GM13977 (cell line): Measurements from ENCODE around the gene XRCC4.

ENCODE experiments used
- DNase-seq: peaks from one replicate; pipeline ENCODE4 v3.0.0; 2012; ENCODE audit warnings: low spot score
- in situ Hi-C: fragments of 300-500 bp; cut with MboI; formaldehyde crosslinking; loops from one replicate; pipeline ENCODE4 v1.12.0; 2022; ENCODE audit warnings: low sequenced_read_pairs, low pct_unique_long_range_greater_than_20kb, mixed read lengths, inconsistent platforms; ENCODE audit not compliant: unreplicated experiment
- TF ChIP-seq, protein P1 (sequence below): IDR thresholded peaks from 2 replicates; pipeline ENCODE4 v1.5.1; 2012; ENCODE audit warnings: mild to moderate bottlenecking, control low read depth; ENCODE audit not compliant: insufficient read depth; ENCODE audit errors: extremely low read depth, missing control alignments

The XRCC4 gene

DNA sequence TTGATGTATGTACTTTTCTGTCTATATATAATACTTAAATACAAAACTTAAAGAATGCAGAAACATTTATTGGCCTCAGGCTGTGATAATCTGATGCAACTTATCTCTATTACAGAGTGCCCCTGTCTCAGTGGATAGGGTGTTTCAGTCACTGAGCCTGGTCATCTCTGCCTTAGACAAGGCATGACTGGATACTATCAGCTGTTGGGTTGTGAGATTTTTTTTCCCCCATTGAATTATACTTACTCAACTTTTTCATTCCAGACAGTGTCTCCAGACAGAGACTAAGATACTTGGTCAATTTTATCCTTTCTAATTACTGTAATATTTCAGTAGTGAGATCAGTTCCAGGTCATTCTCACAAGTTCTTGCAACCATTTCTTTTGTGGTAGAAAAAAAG, 26.7 kb downstream of the XRCC4 start:
- in situ Hi-C loops, result no loop called here
- DNase-seq, result no peak
- TF ChIP-seq, protein P1, sequence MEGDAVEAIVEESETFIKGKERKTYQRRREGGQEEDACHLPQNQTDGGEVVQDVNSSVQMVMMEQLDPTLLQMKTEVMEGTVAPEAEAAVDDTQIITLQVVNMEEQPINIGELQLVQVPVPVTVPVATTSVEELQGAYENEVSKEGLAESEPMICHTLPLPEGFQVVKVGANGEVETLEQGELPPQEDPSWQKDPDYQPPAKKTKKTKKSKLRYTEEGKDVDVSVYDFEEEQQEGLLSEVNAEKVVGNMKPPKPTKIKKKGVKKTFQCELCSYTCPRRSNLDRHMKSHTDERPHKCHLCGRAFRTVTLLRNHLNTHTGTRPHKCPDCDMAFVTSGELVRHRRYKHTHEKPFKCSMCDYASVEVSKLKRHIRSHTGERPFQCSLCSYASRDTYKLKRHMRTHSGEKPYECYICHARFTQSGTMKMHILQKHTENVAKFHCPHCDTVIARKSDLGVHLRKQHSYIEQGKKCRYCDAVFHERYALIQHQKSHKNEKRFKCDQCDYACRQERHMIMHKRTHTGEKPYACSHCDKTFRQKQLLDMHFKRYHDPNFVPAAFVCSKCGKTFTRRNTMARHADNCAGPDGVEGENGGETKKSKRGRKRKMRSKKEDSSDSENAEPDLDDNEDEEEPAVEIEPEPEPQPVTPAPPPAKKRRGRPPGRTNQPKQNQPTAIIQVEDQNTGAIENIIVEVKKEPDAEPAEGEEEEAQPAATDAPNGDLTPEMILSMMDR, result no peak

DNA sequence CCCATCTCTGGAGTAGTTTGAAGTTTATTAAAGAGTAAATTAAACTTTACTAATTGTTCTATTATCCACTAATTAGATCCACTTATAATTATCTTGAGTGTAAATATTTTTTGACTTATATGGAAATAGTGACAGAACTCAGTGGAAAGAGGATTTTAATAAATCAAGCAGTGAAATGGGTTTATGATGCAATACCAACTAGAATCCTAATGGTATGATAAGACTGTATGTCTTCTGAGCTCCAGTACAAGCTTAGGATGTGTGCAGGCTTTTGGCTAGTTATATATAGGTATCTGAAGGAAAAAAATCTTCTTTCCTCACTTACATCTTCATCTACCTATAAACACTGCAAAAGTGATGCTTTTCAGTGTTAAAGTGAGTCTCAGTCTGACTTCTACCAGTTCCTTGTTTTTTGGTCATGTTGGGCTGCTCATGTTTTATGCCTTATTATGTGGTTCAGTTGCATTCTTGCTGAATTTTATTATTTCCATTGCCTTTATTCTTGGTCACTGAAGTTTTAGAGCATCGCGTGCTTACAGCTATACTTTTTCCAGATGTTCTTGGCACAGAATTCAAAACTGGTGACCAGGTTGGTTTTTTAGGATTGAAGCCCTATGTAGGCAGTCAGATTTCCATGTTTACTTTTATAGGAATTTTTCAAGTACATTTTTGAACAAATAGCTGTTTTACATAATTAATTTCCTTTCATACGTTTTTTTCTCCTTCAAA, 30.5 kb downstream of the XRCC4 start:
- TF ChIP-seq, protein P1, result no peak
- DNase-seq, result no peak
- in situ Hi-C loops, result no loop called here

DNA sequence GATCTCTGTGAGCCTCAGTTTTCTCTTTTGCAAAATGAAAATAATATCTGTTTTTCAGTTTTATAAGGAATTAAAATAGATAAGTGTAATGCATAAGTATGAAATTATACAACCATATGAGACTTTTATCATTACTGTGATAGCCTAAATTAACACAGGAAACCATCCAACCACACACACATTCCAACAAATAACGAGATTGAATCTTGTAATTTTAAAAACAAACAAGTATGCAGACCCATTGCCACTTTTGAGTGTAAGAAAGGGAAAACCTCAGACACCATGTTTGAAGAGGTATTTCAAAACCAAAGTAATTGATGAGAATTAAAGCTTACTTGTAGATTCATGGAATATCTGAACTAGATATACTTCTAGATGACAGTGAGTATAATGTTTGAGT, 32.0 kb downstream of the XRCC4 start:
- in situ Hi-C loops, result no loop called here
- TF ChIP-seq, protein P1, result no peak
- DNase-seq, result no peak

DNA sequence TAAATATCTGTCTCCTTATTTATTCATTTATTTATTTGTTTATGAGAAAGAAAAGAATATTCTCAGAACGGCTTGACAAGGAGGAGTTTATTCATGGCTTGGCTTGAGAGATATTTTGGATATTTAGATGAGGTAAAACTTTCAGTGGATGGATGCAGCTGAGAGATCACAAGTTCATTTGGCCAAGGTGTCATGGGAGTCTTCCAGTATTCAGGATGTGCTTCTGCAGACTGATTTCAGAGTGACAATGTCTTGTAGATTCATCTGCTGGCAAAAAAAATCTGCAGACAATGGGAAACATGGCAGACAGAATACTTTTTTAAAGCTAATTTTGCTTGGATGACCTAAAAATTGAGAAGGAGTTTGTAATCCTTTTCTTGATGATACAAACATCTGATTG, 38.5 kb downstream of the XRCC4 start:
- TF ChIP-seq, protein P1, result no peak
- no peak for DNase-seq
- in situ Hi-C loops, result no loop called here

DNA sequence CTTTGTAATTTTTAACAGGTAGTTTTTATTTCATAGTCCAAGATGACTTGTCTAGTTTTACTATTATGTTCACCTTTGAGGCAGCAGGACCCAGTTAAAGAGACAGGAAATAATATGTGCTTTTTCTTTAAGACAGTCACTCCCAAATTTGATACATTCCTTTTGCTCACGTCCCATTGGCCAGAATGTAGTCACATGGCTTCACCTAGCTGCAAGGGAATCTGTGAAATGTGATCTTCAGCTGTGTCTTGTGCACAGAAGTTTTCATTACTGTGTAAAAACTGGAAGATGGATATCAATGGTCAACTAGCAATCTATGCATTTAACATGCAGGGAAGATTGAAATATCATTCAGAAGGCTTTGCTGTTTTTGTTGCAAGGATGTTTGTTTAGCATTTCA, 41.1 kb downstream of the XRCC4 start:
- in situ Hi-C loops, result no loop called here
- TF ChIP-seq, protein P1, result no peak
- DNase-seq, result no peak

DNA sequence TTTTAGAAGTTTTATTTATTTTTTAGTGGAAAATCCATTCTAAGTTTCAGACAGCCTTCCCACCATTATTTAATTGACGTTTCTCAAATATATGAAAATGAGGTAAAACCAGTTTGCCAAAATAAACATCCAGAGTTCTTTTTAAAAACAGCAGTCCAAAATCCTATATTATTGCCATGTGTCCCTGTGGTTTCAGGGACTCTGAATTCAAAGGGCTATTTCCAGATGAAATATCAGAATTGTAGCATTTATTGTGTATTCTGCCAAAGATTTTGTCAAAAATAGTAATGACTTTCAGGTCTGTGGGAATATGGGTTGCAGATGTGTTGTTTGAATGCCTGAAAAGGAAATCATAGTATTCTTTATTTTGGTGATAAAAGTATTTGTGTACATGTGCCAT, 41.6 kb downstream of the XRCC4 start:
- no peak for DNase-seq
- in situ Hi-C loops, result no loop called here
- TF ChIP-seq, protein P1, result no peak
